Trophoblast cell (in vitro differentiated cells and primary cell): ENCODE measurements around the gene RET.

Experiments
- DNase-seq, 2 donors: peaks; one replicate each; pipeline ENCODE4 v3.0.0-alpha.2; 2016
- H2AFZ ChIP-seq: 2 replicates; pipeline ENCODE4 v1.6.1; 2013; ENCODE audit warnings: low read length, moderate library complexity, mild to moderate bottlenecking; ENCODE audit not compliant: insufficient read depth, poor library complexity
- H2AK5ac ChIP-seq: 2 replicates; pipeline ENCODE4 v1.6.1; 2013; ENCODE audit warnings: mild to moderate bottlenecking, low read length
- H2BK120ac ChIP-seq: 2 replicates; pipeline ENCODE4 v1.6.1; 2013; ENCODE audit warnings: low read length, mild to moderate bottlenecking, moderate library complexity; ENCODE audit not compliant: insufficient read depth, poor library complexity
- H2BK12ac ChIP-seq: 2 replicates; pipeline ENCODE4 v1.6.1; 2013; ENCODE audit warnings: mild to moderate bottlenecking, low read length, moderate library complexity
- H2BK5ac ChIP-seq: 2 replicates; pipeline ENCODE4 v1.6.1; 2013; ENCODE audit warnings: low read length, low read depth, moderate library complexity, mild to moderate bottlenecking; ENCODE audit not compliant: poor library complexity
- H3K14ac ChIP-seq: 2 replicates; pipeline ENCODE4 v1.6.1; 2013; ENCODE audit warnings: mild to moderate bottlenecking, low read length
- H3K18ac ChIP-seq: 2 replicates; pipeline ENCODE4 v1.6.1; 2013; ENCODE audit warnings: mild to moderate bottlenecking, low read length
- H3K23ac ChIP-seq: 2 replicates; pipeline ENCODE4 v1.6.1; 2013; ENCODE audit warnings: low read length
- H3K27ac ChIP-seq: 2 replicates; pipeline ENCODE4 v1.5.1; 2013; ENCODE audit warnings: low read depth, mild to moderate bottlenecking, inconsistent platforms, low read length, moderate library complexity
- H3K27me3 ChIP-seq: 2 replicates; pipeline ENCODE4 v1.6.1; 2013; ENCODE audit warnings: inconsistent platforms, mild to moderate bottlenecking, low read length, moderate library complexity; ENCODE audit not compliant: insufficient read depth
- H3K36me3 ChIP-seq, 2 experiments: 1 replicate in 1 of 2; 2 replicates in 1 of 2; pipeline ENCODE4 v1.6.1; 2013; ENCODE audit warnings: low read length in 2 of 2, mild to moderate bottlenecking in 2 of 2, moderate library complexity in 1 of 2; ENCODE audit not compliant: insufficient read depth in 2 of 2, control insufficient read depth in 1 of 2
- H3K4ac ChIP-seq: 2 replicates; pipeline ENCODE4 v1.6.1; 2013; ENCODE audit warnings: low read depth, mild to moderate bottlenecking, low read length, moderate library complexity
- H3K4me1 ChIP-seq, 2 experiments: 1 replicate in 1 of 2; 2 replicates in 1 of 2; pipeline ENCODE4 v1.6.1; 2013; ENCODE audit warnings: low read length in 2 of 2, mild to moderate bottlenecking in 2 of 2, moderate library complexity in 1 of 2; ENCODE audit not compliant: insufficient read depth in 2 of 2, control insufficient read depth in 1 of 2
- H3K4me2 ChIP-seq: 2 replicates; pipeline ENCODE4 v1.6.1; 2013; ENCODE audit warnings: inconsistent platforms, mild to moderate bottlenecking, low read length, moderate library complexity
- H3K4me3 ChIP-seq: 2 replicates; pipeline ENCODE4 v1.5.1; 2013; ENCODE audit warnings: mild to moderate bottlenecking, low read depth, low read length, inconsistent platforms
- H3K79me1 ChIP-seq: one replicate; pipeline ENCODE4 v1.6.1; 2013; ENCODE audit warnings: low read length
- H3K79me2 ChIP-seq: 2 replicates; pipeline ENCODE4 v1.6.1; 2013; ENCODE audit warnings: low read length, mild to moderate bottlenecking; ENCODE audit not compliant: control insufficient read depth, insufficient read depth, poor library complexity
- H3K9ac ChIP-seq: 2 replicates; pipeline ENCODE4 v1.6.1; 2013; ENCODE audit warnings: mild to moderate bottlenecking, low read length
- H3K9me3 ChIP-seq: 2 replicates; pipeline ENCODE4 v1.6.1; 2013; ENCODE audit warnings: low read depth, mild to moderate bottlenecking, control low read depth, inconsistent platforms, low read length; ENCODE audit not compliant: insufficient read depth
- H4K12ac ChIP-seq: 2 replicates; pipeline ENCODE4 v1.6.1; 2013; ENCODE audit warnings: low read depth, mild to moderate bottlenecking, low read length, moderate library complexity
- H4K8ac ChIP-seq: 2 replicates; pipeline ENCODE4 v1.6.1; 2013; ENCODE audit warnings: low read depth, mild to moderate bottlenecking, low read length, moderate library complexity
- H4K91ac ChIP-seq: one replicate; pipeline ENCODE4 v1.6.1; 2013; ENCODE audit warnings: low read depth, mild to moderate bottlenecking, low read length, moderate library complexity
- WGBS: extraction: QIAGEN DNeasy Blood & Tissue Kit; methylation state at CpG from one replicate; pipeline ENCODE4 v1.1.7; 2013; ENCODE audit warnings: missing lambda C conversion rate; ENCODE audit not compliant: insufficient read length, insufficient coverage; ENCODE audit errors: extremely low coverage; 5-methylcytosine and 5-hydroxymethylcytosine counted together

The RET gene

GRCh38 chr10:43119416-43120115, 42.7 kb downstream of the RET start:
- H3K4me1 ChIP-seq: no peaks in the 10 kb centered on the region
- H3K18ac ChIP-seq: no peak overlapping the region
- DNase-seq: no peak
- H3K27me3 ChIP-seq: no peaks in the 10 kb centered on the region
- H2AK5ac ChIP-seq: no peak overlapping the region
- no peak overlapping the region for H2AFZ ChIP-seq
- no peak overlapping the region for H3K9ac ChIP-seq
- no CpG with 5 or more reads among the region's 31 CpGs for WGBS
- H3K4me2 ChIP-seq: no peak overlapping the region
- H3K9me3 ChIP-seq: no peaks in the 10 kb centered on the region
- H3K79me2 ChIP-seq: no peaks in the 10 kb centered on the region
- H4K8ac ChIP-seq: no peak overlapping the region
- H3K14ac ChIP-seq: no peak overlapping the region
- H3K27ac ChIP-seq: no peak overlapping the region
- H4K91ac ChIP-seq: no peak overlapping the region
- H2BK5ac ChIP-seq: no peak overlapping the region
- H3K79me1 ChIP-seq: no peaks in the 10 kb centered on the region
- no peak overlapping the region for H4K12ac ChIP-seq
- H3K4me3 ChIP-seq: peak overlapping the region; percentile 18
- no peak overlapping the region for H3K4ac ChIP-seq
- no peak overlapping the region for H2BK12ac ChIP-seq
- H3K23ac ChIP-seq: no peak overlapping the region
- H3K36me3 ChIP-seq: no peaks in the 10 kb centered on the region
- no peak overlapping the region for H2BK120ac ChIP-seq

- H2BK12ac ChIP-seq: no peak overlapping the region
- H2AK5ac ChIP-seq: no peak overlapping the region
- no CpG with 5 or more reads among the region's 19 CpGs for WGBS
- H3K27me3 ChIP-seq: no peaks in the 10 kb centered on the region
- H3K18ac ChIP-seq: no peak overlapping the region
- H3K4me3 ChIP-seq: no peak overlapping the region
- H3K36me3 ChIP-seq: no peaks in the 10 kb centered on the region
- no peak overlapping the region for H3K23ac ChIP-seq
- H4K12ac ChIP-seq: no peak overlapping the region
- no peak overlapping the region for H2BK5ac ChIP-seq
- H3K9me3 ChIP-seq: no peaks in the 10 kb centered on the region
- H3K4ac ChIP-seq: no peak overlapping the region
- H3K9ac ChIP-seq: no peak overlapping the region
- no peak for DNase-seq
- no peak overlapping the region for H4K91ac ChIP-seq
- no peak overlapping the region for H2AFZ ChIP-seq
- no peak overlapping the region for H3K14ac ChIP-seq
- H3K79me2 ChIP-seq: no peaks in the 10 kb centered on the region
- no peaks in the 10 kb centered on the region for H3K4me1 ChIP-seq
- no peak overlapping the region for H4K8ac ChIP-seq
- no peak overlapping the region for H3K27ac ChIP-seq
- H3K4me2 ChIP-seq: no peak overlapping the region
- no peaks in the 10 kb centered on the region for H3K79me1 ChIP-seq
- no peak overlapping the region for H2BK120ac ChIP-seq
Measured at GRCh38 chr10:43120116-43120928, 43.5 kb downstream of the RET start.

GRCh38 chr10:43120929-43121314, 44.1 kb downstream of the RET start:
- H3K36me3 ChIP-seq: no peaks in the 10 kb centered on the region
- no peak overlapping the region for H4K91ac ChIP-seq
- H3K14ac ChIP-seq: no peak overlapping the region
- peak; percentile 30 to 36 for DNase-seq
- H2BK12ac ChIP-seq: no peak overlapping the region
- no CpG with 5 or more reads among the region's 3 CpGs for WGBS
- H2BK5ac ChIP-seq: no peak overlapping the region
- H3K79me1 ChIP-seq: no peaks in the 10 kb centered on the region
- H3K79me2 ChIP-seq: no peaks in the 10 kb centered on the region
- H2AFZ ChIP-seq: no peak overlapping the region
- H3K18ac ChIP-seq: no peak overlapping the region
- H4K12ac ChIP-seq: no peak overlapping the region
- no peak overlapping the region for H4K8ac ChIP-seq
- H3K27ac ChIP-seq: no peak overlapping the region
- H3K4ac ChIP-seq: no peak overlapping the region
- H3K4me1 ChIP-seq: no peaks in the 10 kb centered on the region
- no peak overlapping the region for H3K23ac ChIP-seq
- H3K4me3 ChIP-seq: no peak overlapping the region
- H3K27me3 ChIP-seq: no peaks in the 10 kb centered on the region
- H2AK5ac ChIP-seq: no peak overlapping the region
- H2BK120ac ChIP-seq: no peak overlapping the region
- no peak overlapping the region for H3K9ac ChIP-seq
- H3K9me3 ChIP-seq: no peaks in the 10 kb centered on the region
- no peak overlapping the region for H3K4me2 ChIP-seq

- Histone ChIP-seq H3K4me3 (peak overlapping the region; percentile 50), H4K91ac (no peak overlapping the region), H3K4me2 (no peak overlapping the region), H2BK5ac (no peak overlapping the region), H4K12ac (no peak overlapping the region), H3K4ac (no peak overlapping the region), H2AK5ac (no peak overlapping the region), H2BK12ac (no peak overlapping the region), H3K79me1 (no peaks in the 10 kb centered on the region), H3K27ac (no peak overlapping the region), H3K27me3 (no peaks in the 10 kb centered on the region), H4K8ac (no peak overlapping the region), H3K23ac (no peak overlapping the region), H2AFZ (no peak overlapping the region), H3K4me1 (no peaks in the 10 kb centered on the region), H3K18ac (no peak overlapping the region), H3K9ac (no peak overlapping the region), H3K14ac (no peak overlapping the region), H2BK120ac (no peak overlapping the region), H3K9me3 (no peaks in the 10 kb centered on the region), H3K36me3 (no peaks in the 10 kb centered on the region), H3K79me2 (no peaks in the 10 kb centered on the region)
- WGBS: no CpG with 5 or more reads among the region's 1 CpG
- DNase-seq: no peak
Measured at GRCh38 chr10:43121444-43121843, 44.6 kb downstream of the RET start.
